ENCODE measurements around the gene TMED8.

Gene TMED8

GRCh38 chr14:77296906-77297305 is 80.0 kb downstream of the TMED8 start:
- DNase-seq (ENCODE audit: low read depth in 2 of 2) = no peak

- DNase-seq (ENCODE audit: low read depth in 2 of 2) = no peak
Observed at GRCh38 chr14:77296155-77296554, 80.7 kb downstream of the TMED8 start.

- no peak for DNase-seq (ENCODE audit: low read depth in 2 of 2)
Observed at GRCh38 chr14:77290705-77291104, 86.2 kb downstream of the TMED8 start.

DNA sequence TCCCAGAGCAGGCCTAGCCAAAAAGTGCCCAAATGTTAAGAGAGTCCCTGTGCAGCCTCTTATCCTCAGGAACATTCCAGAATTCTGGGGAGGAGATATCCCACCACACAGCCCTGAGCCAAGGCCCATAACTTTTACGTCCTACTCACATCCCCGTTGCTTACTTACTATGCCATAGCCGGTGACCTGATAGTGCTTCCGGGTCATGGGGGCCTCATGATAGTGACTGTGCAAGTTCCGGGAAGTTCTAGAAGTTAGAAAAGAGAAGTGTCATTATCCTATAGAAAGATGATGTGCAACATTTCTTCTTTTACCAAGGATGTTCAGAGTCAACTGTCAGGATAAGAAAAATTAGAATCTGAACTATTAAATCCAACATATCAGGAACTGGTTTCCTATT is 90.3 kb downstream of the TMED8 start:
- no peak for DNase-seq (ENCODE audit: low read depth in 2 of 2)

All from stimulated activated CD4-positive, alpha-beta T cell treated with anti-CD3 and anti-CD28 coated beads, Interleukin-15, amount 100 ng/mL, for 48 hours (primary cell).